GM19324 (cell line): ENCODE data around the gene SLC25A44.

Source experiments
- ATAC-seq: cut with Tn5 transposase; IDR thresholded peaks from one replicate; pipeline ENCODE4 v1.9.1; 2021; ENCODE audit warnings: mild to moderate bottlenecking, moderate library complexity; ENCODE audit not compliant: unreplicated experiment, low FRiP score

SLC25A44 gene

DNA sequence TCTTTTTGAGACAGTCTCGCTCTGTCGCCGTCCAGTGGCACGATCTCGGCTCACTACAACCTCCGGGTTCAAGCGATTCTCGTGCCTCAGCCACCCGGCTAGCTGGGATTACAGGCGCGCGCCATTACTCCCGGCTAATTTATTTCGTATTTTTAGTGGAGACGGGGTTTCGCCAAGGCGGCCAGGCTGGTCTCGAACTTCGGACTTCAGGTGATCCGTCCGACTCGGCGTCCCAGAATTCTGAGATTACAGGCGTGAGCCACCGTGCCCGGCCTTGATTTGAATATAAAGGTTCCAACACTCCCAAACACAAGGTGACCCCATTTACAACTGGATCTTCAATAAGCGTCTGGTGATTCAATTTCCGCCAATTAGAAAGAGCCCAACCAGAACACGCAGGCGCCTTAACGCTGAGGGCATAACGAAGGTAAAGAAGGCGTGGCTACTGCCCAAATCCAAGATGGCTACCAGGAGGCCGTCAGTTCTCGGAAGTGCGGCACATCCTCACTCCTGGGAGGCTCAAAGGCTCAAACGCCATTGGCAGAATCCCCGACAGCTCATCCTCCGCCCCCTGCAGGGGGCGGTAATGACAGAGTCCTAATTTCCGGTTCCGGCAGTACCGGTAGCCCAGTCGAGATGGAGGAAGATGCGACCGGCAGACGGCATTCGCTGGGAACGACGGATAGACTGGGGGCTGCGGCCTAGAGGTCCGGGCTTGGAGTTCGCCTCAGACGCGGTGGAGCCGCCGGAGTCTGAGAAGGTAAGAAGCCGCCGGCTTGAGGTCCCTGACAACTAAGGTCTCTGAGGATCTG is at the start of gene SLC25A44:
SLC25A44 (plus strand) TSS at position 617 of the 812 bp plus-strand sequence. CDS start 5,744 bp downstream, outside the sequence.
- peak; percentile 97 for ATAC-seq

GRCh38 chr1:156144742-156145141 is 49.2 kb upstream of the SLC25A44 start:
- no peak for ATAC-seq

- no peak for ATAC-seq
Observed at GRCh38 chr1:156145650-156146019, 48.3 kb upstream of the SLC25A44 start.

GRCh38 chr1:156146020-156146768 is 47.7 kb upstream of the SLC25A44 start:
- no peak for ATAC-seq

- no peak for ATAC-seq
Observed at GRCh38 chr1:156146769-156147405, 47.0 kb upstream of the SLC25A44 start.

GRCh38 chr1:156148216-156148615 is 45.7 kb upstream of the SLC25A44 start:
- ATAC-seq: no peak

- peak; percentile 63 for ATAC-seq
Observed at GRCh38 chr1:156149374-156150332, 44.3 kb upstream of the SLC25A44 start.

DNA sequence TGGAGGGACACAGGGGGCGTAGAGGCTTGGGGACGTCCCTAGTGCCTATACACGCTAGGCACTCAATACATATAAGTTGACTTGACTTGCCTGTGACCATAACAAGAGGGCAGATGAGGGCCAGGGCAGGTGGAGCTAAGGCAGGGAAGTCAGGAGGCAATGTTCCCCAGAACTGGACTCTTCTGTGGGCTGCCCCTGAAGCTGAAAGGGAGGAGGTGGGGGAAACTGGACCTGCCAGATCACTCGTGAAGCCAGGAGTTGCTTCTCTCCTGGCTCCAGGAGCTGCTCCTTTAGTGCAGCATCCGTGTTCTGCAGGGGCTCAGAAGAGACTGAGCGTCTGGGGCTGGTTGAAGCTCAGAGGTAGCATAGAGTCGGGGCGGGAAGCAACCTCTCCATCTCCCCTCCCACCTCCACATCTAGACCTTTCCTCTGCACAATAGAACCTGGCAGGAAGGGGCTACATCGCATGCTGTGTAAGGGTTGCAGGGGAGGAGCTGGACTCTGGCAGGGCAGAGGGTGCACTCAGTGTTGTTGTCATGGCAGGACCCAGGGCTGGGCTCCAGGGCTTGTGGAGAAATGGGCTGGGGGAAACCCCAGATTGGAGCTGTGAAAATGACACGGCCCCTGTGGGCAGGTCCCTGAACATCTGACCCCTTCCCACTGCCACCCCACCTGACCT is 43.4 kb upstream of the SLC25A44 start:
- no peak for ATAC-seq

DNA sequence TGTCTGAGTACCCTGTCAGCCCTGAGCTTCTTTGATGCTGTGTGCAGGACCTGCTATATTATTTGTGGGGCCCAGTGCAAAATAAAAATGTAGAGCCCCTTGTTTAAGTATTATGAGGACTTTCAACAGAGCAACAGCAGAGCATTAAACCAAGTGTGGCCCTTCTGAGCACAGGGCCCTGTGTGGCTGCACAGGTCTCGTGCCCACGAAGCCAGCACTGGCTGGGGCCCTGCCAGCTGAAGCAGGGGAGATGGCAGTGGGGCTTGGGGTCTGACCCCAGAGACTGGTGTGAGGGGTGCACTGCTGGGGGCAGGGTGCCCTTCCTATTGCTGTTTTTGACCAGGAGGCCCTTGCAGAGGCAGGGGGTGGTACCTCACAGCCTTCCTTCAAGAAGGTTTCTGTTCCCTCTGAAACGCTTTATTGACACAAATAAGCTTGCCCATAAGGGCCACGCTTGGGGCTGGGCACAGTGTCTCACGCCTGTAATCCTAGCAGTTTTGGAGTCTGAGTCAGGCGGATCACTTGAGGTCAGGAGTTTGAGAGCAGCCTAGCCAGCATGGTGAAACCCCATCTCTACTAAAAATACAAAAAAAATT is 42.7 kb upstream of the SLC25A44 start:
- no peak for ATAC-seq

DNA sequence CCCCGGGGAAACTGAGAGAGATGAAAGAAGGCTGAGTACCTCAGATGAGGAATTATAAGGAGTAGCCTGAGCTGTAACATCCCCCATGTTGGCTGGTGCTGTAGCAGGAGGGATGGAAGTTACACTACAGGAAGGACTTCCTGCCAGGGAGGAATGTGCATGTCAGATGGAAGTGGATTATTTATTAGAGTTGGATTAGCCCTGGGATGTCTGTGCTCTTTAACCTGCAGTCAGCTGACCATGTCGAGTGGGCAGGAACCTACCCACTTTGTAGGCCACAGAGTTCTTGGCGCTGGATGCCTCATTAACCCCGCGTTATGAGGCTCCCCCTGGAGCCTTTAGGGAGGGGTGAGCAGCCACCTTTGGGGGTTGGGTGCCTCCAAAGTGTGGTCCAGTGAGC is 41.3 kb upstream of the SLC25A44 start:
- ATAC-seq: no peak

DNA sequence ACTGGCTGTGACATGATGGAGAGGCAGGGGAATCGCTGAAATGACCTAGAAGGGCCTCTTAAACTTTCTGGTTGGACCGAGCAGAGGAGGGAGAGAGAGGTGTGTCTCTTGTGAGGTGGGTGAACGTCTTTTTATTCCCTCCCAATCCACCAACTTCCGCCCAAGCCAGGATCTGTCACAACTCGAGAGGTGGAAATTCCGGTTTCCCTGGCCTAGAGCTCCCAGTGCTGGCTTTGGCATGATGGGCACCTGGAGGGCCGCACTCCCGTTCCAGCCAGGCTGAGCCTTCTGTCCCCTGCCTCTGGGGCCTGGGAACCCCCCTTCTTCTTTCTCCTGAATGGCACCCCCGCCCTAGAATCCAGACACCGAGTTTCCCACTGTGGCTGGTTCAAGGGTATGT is 40.5 kb upstream of the SLC25A44 start, which contains the start of gene SEMA4A:
SEMA4A (plus strand) TSS at position 224 of the 400 bp plus-strand sequence. CDS start 994 bp downstream, outside the sequence.
- no peak for ATAC-seq

- ATAC-seq: peak; percentile 42
Observed at GRCh38 chr1:156154317-156154749, 39.6 kb upstream of the SLC25A44 start.

- ATAC-seq: no peak
Observed at GRCh38 chr1:156155756-156156510, 38.0 kb upstream of the SLC25A44 start.

DNA sequence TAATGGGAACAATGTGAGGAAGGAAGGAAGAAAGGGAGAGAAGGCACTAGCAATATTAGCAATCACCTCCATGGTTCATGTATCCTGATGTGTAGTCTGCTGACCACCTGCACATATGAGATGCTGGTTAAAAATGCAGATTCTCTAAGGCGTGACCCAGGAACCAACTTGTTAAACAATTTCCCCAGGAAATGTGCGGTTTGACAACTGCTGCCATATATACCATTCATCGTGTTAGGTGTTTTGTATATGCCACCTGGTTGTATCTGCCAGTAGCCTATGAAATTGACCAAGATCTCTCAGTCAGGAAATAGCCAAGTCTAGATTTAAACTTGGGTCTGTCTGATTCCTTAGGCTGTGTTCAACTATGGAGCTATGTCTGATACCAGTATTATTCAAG is 36.4 kb upstream of the SLC25A44 start:
- peak; percentile 41 for ATAC-seq

- ATAC-seq: no peak
Observed at GRCh38 chr1:156157966-156158365, 35.9 kb upstream of the SLC25A44 start.

DNA sequence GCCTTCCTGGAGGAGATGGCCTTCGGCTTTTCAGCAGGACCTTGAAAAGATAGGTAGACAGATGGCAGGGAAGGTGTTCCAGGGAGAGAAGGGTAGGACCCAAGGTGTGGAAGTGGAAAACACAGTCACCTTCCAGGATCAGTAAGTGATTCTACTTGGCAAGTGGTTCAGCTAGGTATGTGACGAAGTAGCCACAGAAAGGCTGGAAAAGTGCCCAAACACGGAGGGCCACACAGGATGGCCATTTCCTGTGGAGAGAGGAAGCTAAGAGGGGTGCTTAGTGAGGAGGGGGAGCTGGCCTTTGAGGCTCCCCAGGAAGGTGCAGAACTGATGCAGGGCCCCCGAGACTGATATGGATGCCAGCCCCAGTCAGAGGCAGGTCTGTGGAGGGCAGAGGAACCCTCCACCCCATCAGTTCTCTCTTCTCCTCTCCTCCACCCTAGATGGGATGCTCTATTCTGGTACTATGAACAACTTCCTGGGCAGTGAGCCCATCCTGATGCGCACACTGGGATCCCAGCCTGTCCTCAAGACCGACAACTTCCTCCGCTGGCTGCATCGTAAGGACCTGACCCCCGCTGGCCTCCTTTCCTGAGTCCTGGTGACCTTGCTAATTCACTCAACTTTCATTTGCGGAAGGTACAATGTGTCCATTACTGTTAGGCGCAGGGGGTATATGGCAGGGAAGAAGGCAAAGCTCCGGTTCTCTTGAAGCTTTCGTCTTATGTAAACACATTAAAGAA is 33.7 kb upstream of the SLC25A44 start:
- no peak for ATAC-seq

- ATAC-seq: no peak
Observed at GRCh38 chr1:156160743-156161171, 33.1 kb upstream of the SLC25A44 start.
